ENCODE measurements around the gene GATA3. TPM values are rescaled to one million over a fixed set of nuclear protein-coding genes. Genes with fewer than 3 reads are reported as not detected.

The GATA3 gene
- total and polyA plus RNA-seq, 2 of the 8 experiments (the other 6 are each of a cell fraction or from before 2014, with no cell fraction given) = 0.02 to 0.43 TPM

GRCh38 chr10:8104005-8104404, 49.5 kb downstream of the GATA3 start (continued):
- TF ChIP-seq ASH2L (IDR thresholded peaks at IDR 0.05; ENCODE audit: low read length) = no peak
- TF ChIP-seq ZNF274 (IDR thresholded peaks at IDR 0.05; ENCODE audit: borderline replicate concordance, extremely low read depth, low read length) = no peak
- TF ChIP-seq JUN (IDR thresholded peaks at IDR 0.05; ENCODE audit: low read depth, low read length) = no peak
- TF ChIP-seq FOSL1 (IDR thresholded peaks at IDR 0.05; ENCODE audit: insufficient read depth, low read depth, low read length) = no peak

All from H1 (cell line).